ENCODE data around the gene EXOC6B. TPM values are rescaled to one million over a fixed set of nuclear protein-coding genes. Genes with fewer than 3 reads are reported as not detected.

EXOC6B gene
- total RNA-seq, 3 donors from 2014 or later = 32.2 to 49.2 (median 37.0) TPM

GRCh38 chr2:72513011-72513410 is 312.8 kb downstream of the EXOC6B start:
- H3K4me1 ChIP-seq = no peaks in the 10 kb centered on the region
- DNase-seq (ENCODE audit: low spot score in 2 of 2) = no peak
- H3K9me3 ChIP-seq = no peaks in the 10 kb centered on the region
- intact Hi-C loops (cut with DNase I; ENCODE audit: low total_unique reads) = loop anchor here (5.0 kb wide), 1 partner anchor 244 kb away; no protein-coding TSS in a partner anchor
- H3K27ac ChIP-seq = no peak overlapping the region
- no peaks in the 10 kb centered on the region for H3K36me3 ChIP-seq
- H3K27me3 ChIP-seq = no peaks in the 10 kb centered on the region
- no peak overlapping the region for H3K4me3 ChIP-seq
- TF ChIP-seq, protein P1, sequence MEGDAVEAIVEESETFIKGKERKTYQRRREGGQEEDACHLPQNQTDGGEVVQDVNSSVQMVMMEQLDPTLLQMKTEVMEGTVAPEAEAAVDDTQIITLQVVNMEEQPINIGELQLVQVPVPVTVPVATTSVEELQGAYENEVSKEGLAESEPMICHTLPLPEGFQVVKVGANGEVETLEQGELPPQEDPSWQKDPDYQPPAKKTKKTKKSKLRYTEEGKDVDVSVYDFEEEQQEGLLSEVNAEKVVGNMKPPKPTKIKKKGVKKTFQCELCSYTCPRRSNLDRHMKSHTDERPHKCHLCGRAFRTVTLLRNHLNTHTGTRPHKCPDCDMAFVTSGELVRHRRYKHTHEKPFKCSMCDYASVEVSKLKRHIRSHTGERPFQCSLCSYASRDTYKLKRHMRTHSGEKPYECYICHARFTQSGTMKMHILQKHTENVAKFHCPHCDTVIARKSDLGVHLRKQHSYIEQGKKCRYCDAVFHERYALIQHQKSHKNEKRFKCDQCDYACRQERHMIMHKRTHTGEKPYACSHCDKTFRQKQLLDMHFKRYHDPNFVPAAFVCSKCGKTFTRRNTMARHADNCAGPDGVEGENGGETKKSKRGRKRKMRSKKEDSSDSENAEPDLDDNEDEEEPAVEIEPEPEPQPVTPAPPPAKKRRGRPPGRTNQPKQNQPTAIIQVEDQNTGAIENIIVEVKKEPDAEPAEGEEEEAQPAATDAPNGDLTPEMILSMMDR (IDR thresholded peaks at IDR 0.05) = no peak
- TF ChIP-seq POLR2A (IDR thresholded peaks at IDR 0.05) (no peak), POLR2AphosphoS5 (IDR thresholded peaks at IDR 0.05) (no peak)

GRCh38 chr2:72512376-72512775 is 313.5 kb downstream of the EXOC6B start:
- no peaks in the 10 kb centered on the region for H3K36me3 ChIP-seq
- H3K27me3 ChIP-seq = no peaks in the 10 kb centered on the region
- no peak for DNase-seq (ENCODE audit: low spot score in 2 of 2)
- no peak overlapping the region for H3K4me3 ChIP-seq
- intact Hi-C loops (cut with DNase I; ENCODE audit: low total_unique reads) = loop anchor here (5.0 kb wide), 1 partner anchor 245 kb away; no protein-coding TSS in a partner anchor
- H3K27ac ChIP-seq = no peak overlapping the region
- TF ChIP-seq POLR2A (IDR thresholded peaks at IDR 0.05) = no peak
- TF ChIP-seq POLR2AphosphoS5 (IDR thresholded peaks at IDR 0.05) = no peak
- TF ChIP-seq, protein P1 (IDR thresholded peaks at IDR 0.05) = no peak
- no peaks in the 10 kb centered on the region for H3K9me3 ChIP-seq
- H3K4me1 ChIP-seq = no peaks in the 10 kb centered on the region

DNA sequence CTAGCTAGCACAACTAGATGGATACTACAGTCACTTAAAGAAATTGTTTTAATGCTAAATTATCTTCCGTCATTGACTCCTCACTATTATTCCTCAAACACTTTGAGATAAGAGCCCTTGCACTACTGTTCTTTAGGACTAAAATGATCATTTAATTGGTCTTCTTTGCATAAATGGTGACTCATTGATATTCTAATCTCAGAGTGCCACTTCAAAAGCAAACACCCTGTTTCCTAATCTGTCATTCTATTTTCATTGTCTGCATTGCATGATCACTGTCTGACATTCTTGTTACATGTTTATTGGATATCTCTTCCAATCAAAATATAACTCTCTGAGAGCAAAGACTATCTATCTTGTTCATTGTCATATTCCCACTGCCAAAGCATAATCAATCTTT is 313.9 kb downstream of the EXOC6B start:
- Histone ChIP-seq H3K27ac (no peak overlapping the region), H3K4me3 (no peak overlapping the region), H3K9me3 (no peaks in the 10 kb centered on the region), H3K4me1 (no peaks in the 10 kb centered on the region), H3K36me3 (no peaks in the 10 kb centered on the region), H3K27me3 (no peaks in the 10 kb centered on the region)
- no peak for DNase-seq (ENCODE audit: low spot score in 2 of 2)
- TF ChIP-seq POLR2A (IDR thresholded peaks at IDR 0.05) (no peak), POLR2AphosphoS5 (IDR thresholded peaks at IDR 0.05) (no peak)
- TF ChIP-seq, protein P1 (IDR thresholded peaks at IDR 0.05) = no peak
- intact Hi-C loops (cut with DNase I; ENCODE audit: low total_unique reads) = loop anchor here (5.0 kb wide), 1 partner anchor 245 kb away; no protein-coding TSS in a partner anchor

GRCh38 chr2:72497763-72498162 is 328.1 kb downstream of the EXOC6B start:
- intact Hi-C loops (cut with DNase I; ENCODE audit: low total_unique reads) = no loop called here
- H3K27me3 ChIP-seq = no peaks in the 10 kb centered on the region
- no peaks in the 10 kb centered on the region for H3K36me3 ChIP-seq
- no peak for DNase-seq (ENCODE audit: low spot score in 2 of 2)
- TF ChIP-seq POLR2AphosphoS5 (IDR thresholded peaks at IDR 0.05) (no peak), POLR2A (IDR thresholded peaks at IDR 0.05) (no peak)
- TF ChIP-seq, protein P1 (IDR thresholded peaks at IDR 0.05) = no peak
- no peaks in the 10 kb centered on the region for H3K4me1 ChIP-seq
- H3K9me3 ChIP-seq = no peaks in the 10 kb centered on the region
- no peak overlapping the region for H3K4me3 ChIP-seq
- no peak overlapping the region for H3K27ac ChIP-seq

GRCh38 chr2:72496479-72496878 is 329.4 kb downstream of the EXOC6B start:
- H3K36me3 ChIP-seq = no peaks in the 10 kb centered on the region
- no peaks in the 10 kb centered on the region for H3K9me3 ChIP-seq
- H3K4me3 ChIP-seq = no peak overlapping the region
- DNase-seq (ENCODE audit: low spot score in 2 of 2) = no peak
- intact Hi-C loops (cut with DNase I; ENCODE audit: low total_unique reads) = no loop called here
- H3K27me3 ChIP-seq = no peaks in the 10 kb centered on the region
- no peaks in the 10 kb centered on the region for H3K4me1 ChIP-seq
- no peak overlapping the region for H3K27ac ChIP-seq
- no peak for TF ChIP-seq POLR2AphosphoS5 (IDR thresholded peaks at IDR 0.05)
- TF ChIP-seq, protein P1 (IDR thresholded peaks at IDR 0.05) = no peak
- no peak for TF ChIP-seq POLR2A (IDR thresholded peaks at IDR 0.05)
